HepG2 (cell line): ENCODE measurements around the gene PXMP2. TPM values are rescaled to one million over a fixed set of nuclear protein-coding genes. Genes with fewer than 3 reads are reported as not detected.

Experiments
- ELF3 ChIP-seq: IDR thresholded peaks from 2 replicates; pipeline ENCODE4 v1.6.1; 2016; ENCODE audit warnings: missing genetic modification reagents, missing compliant biosample characterization
- HNF1A ChIP-seq, 2 experiments: sonication (generic) in 1 of 2; formaldehyde crosslinking in 1 of 2; IDR thresholded peaks; 2 replicates each; pipeline versions ENCODE4 v1.4.0 to v1.6.1; 2016 to 2020; ENCODE audit warnings: borderline replicate concordance in 1 of 2, low read depth in 1 of 2, mild to moderate bottlenecking in 1 of 2, missing genetic modification reagents in 1 of 2
- JUND ChIP-seq: sonication (generic); formaldehyde crosslinking; IDR thresholded peaks from 2 replicates; pipeline ENCODE4 v1.8.0; 2022; ENCODE audit warnings: mild to moderate bottlenecking, missing genetic modification reagents
- PRPF4 ChIP-seq: fragments of 200-400 bp; formaldehyde crosslinking; IDR thresholded peaks from 2 replicates; pipeline ENCODE4 v1.6.1; 2016; ENCODE audit warnings: low read length, low read depth; ENCODE audit not compliant: poor library complexity, severe bottlenecking
- SP5 ChIP-seq: IDR thresholded peaks from 2 replicates; pipeline ENCODE4 v1.6.1; 2016; ENCODE audit warnings: low read depth, borderline replicate concordance
- U2AF2 ChIP-seq: fragments of 200-400 bp; formaldehyde crosslinking; IDR thresholded peaks from 2 replicates; pipeline ENCODE4 v1.6.1; 2017; ENCODE audit warnings: low read depth, mild to moderate bottlenecking, low read length
- ZNF20 ChIP-seq: sonication (generic); formaldehyde crosslinking; IDR thresholded peaks from 2 replicates; pipeline ENCODE4 v1.4.0; 2020; ENCODE audit warnings: mild to moderate bottlenecking, moderate library complexity, missing genetic modification reagents
- ZNF225 ChIP-seq: sonication (generic); formaldehyde crosslinking; IDR thresholded peaks from 2 replicates; pipeline ENCODE4 v1.4.0; 2020; ENCODE audit warnings: mild to moderate bottlenecking, missing genetic modification reagents
- ZNF260 ChIP-seq: sonication (generic); formaldehyde crosslinking; IDR thresholded peaks from 2 replicates; pipeline ENCODE4 v1.4.0; 2020; ENCODE audit warnings: missing genetic modification reagents, low read depth, mild to moderate bottlenecking, borderline replicate concordance
- ZNF30 ChIP-seq: sonication (generic); formaldehyde crosslinking; IDR thresholded peaks from 2 replicates; pipeline ENCODE4 v1.5.0; 2020; ENCODE audit warnings: mild to moderate bottlenecking, missing genetic modification reagents
- ZNF432 ChIP-seq: sonication (generic); formaldehyde crosslinking; IDR thresholded peaks from 2 replicates; pipeline ENCODE4 v1.5.0; 2020; ENCODE audit warnings: missing genetic modification reagents, mild to moderate bottlenecking, borderline replicate concordance
- ZNF670 ChIP-seq: sonication (generic); formaldehyde crosslinking; IDR thresholded peaks from 2 replicates; pipeline ENCODE4 v1.8.0; 2022; ENCODE audit warnings: mild to moderate bottlenecking, missing genetic modification reagents, borderline replicate concordance
- ZNF782 ChIP-seq: sonication (generic); formaldehyde crosslinking; IDR thresholded peaks from 2 replicates; pipeline ENCODE4 v1.4.0; 2020; ENCODE audit warnings: missing genetic modification reagents, mild to moderate bottlenecking, borderline replicate concordance
- ZZZ3 ChIP-seq: sonication (generic); formaldehyde crosslinking; IDR thresholded peaks from 2 replicates; pipeline ENCODE4 v1.4.0; 2020; ENCODE audit warnings: missing genetic modification reagents, mild to moderate bottlenecking, borderline replicate concordance
- polyA plus RNA-seq, 8 experiments: library from polyadenylated mRNA; depleted of rRNA in 3 of 8; stranded (reverse) in 7 of 8; unstranded in 1 of 8; fragments of >200 nt; fragmentation: Illumina TruSeq in 4 of 8; extraction: Trizol in 4 of 8; gene quantifications; 2 replicates each; pipeline versions ENCODE4 v1.2.1 to v1.2.3, GENCODE V29; 2011 to 2016; ENCODE audit warnings: low read depth in 4 of 8, missing spikeins in 1 of 8, mixed read lengths in 1 of 8; ENCODE audit not compliant: insufficient read depth in 1 of 8
- total RNA-seq, 5 experiments: library from RNA; depleted of rRNA; stranded (reverse); fragments of >200 nt; fragmentation: Illumina TruSeq; extraction: Trizol; gene quantifications; 2 replicates each; pipeline ENCODE4 v1.2.3, GENCODE V29; 2016; ENCODE audit warnings: low read depth in 1 of 5
- TF ChIP-seq, protein P1 (sequence below): IDR thresholded peaks from 2 replicates; pipeline ENCODE4 v1.6.1; 2016; ENCODE audit warnings: mild to moderate bottlenecking
- TF ChIP-seq, protein P2 (sequence below): sonication (generic); formaldehyde crosslinking; IDR thresholded peaks from 2 replicates; pipeline ENCODE4 v1.4.0; 2020; ENCODE audit warnings: low read depth, missing genetic modification reagents
- TF ChIP-seq, protein P3 (sequence below): IDR thresholded peaks from 2 replicates; pipeline ENCODE4 v1.6.1; 2016; ENCODE audit warnings: missing compliant biosample characterization, missing genetic modification reagents, borderline replicate concordance

PXMP2 gene
- total and polyA plus RNA-seq, 2 of the 13 experiments (the other 11 are each of a cell fraction or from before 2014, with no cell fraction given): 25.5 to 42.9 TPM

DNA sequence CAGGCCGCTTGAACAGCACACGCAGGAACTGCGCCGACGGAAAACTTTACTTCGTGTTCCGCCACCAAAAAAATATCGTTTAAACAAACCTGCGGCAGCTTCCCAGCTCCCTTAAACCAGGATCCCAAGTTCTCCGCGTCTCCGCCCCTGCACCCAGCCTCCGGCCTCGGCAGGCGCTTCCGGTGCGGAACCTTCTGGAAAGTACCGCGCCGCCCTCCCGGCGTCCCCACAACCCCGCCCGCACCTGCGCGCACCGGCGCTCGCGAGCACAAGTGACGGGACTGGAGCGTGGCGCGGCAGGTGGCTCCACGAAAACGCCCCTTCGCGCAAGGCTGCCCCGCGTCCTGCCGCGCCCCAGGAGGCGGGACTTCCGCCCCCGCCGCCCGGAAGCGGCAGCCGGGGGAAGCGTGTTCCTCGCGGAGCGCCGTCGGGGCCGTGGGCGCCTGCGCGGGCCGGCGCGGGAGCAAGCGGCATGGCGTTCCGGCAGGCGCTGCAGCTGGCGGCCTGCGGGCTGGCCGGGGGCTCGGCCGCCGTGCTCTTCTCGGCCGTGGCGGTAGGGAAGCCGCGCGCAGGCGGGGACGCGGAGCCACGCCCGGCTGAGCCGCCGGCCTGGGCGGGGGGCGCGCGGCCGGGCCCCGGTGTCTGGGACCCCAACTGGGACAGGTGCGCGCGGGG, 23.2 kb downstream of the PXMP2 start, which contains the start of gene PGAM5 (continued):
- TF ChIP-seq HNF1A (IDR thresholded peaks at IDR 0.05; ENCODE audit: low read depth) (no peak), HNF1A (CRISPR knock-in tag; IDR thresholded peaks at IDR 0.05; ENCODE audit: borderline replicate concordance) (0 out of 2 replicates have a peak, but pooled peaks have one; percentile 5), JUND (CRISPR knock-in tag) (no peak), PRPF4 (no peak), ZZZ3 (CRISPR knock-in tag) (no peak), ZNF30 (CRISPR knock-in tag) (no peak), ZNF260 (CRISPR knock-in tag) (no peak), ZNF225 (0 out of 2 replicates have a peak, but pooled peaks have one; percentile 54), U2AF2 (no peak), ZNF20 (CRISPR knock-in tag) (no peak), ELF3 (CRISPR knock-in tag) (peak; percentile 63), ZNF782 (CRISPR knock-in tag) (peak; percentile 79; the same call in 1 of the 2 replicates), SP5 (CRISPR knock-in tag) (0 out of 2 replicates have a peak, but pooled peaks have one; percentile 47), ZNF670 (CRISPR knock-in tag) (no peak; the same call in 1 of the 2 replicates), ZNF432 (CRISPR knock-in tag) (no peak)
- TF ChIP-seq, protein P1, sequence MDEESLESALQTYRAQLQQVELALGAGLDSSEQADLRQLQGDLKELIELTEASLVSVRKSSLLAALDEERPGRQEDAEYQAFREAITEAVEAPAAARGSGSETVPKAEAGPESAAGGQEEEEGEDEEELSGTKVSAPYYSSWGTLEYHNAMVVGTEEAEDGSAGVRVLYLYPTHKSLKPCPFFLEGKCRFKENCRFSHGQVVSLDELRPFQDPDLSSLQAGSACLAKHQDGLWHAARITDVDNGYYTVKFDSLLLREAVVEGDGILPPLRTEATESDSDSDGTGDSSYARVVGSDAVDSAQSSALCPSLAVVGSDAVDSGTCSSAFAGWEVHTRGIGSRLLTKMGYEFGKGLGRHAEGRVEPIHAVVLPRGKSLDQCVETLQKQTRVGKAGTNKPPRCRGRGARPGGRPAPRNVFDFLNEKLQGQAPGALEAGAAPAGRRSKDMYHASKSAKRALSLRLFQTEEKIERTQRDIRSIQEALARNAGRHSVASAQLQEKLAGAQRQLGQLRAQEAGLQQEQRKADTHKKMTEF (CRISPR knock-in tag): peak; percentile 85; the same call in 1 of the 2 replicates
- TF ChIP-seq, protein P2, sequence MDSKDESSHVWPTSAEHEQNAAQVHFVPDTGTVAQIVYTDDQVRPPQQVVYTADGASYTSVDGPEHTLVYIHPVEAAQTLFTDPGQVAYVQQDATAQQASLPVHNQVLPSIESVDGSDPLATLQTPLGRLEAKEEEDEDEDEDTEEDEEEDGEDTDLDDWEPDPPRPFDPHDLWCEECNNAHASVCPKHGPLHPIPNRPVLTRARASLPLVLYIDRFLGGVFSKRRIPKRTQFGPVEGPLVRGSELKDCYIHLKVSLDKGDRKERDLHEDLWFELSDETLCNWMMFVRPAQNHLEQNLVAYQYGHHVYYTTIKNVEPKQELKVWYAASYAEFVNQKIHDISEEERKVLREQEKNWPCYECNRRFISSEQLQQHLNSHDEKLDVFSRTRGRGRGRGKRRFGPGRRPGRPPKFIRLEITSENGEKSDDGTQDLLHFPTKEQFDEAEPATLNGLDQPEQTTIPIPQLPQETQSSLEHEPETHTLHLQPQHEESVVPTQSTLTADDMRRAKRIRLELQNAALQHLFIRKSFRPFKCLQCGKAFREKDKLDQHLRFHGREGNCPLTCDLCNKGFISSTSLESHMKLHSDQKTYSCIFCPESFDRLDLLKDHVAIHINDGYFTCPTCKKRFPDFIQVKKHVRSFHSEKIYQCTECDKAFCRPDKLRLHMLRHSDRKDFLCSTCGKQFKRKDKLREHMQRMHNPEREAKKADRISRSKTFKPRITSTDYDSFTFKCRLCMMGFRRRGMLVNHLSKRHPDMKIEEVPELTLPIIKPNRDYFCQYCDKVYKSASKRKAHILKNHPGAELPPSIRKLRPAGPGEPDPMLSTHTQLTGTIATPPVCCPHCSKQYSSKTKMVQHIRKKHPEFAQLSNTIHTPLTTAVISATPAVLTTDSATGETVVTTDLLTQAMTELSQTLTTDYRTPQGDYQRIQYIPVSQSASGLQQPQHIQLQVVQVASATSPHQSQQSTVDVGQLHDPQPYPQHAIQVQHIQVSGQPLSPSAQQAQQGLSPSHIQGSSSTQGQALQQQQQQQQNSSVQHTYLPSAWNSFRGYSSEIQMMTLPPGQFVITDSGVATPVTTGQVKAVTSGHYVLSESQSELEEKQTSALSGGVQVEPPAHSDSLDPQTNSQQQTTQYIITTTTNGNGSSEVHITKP (CRISPR knock-in tag): no peak
- TF ChIP-seq, protein P3, sequence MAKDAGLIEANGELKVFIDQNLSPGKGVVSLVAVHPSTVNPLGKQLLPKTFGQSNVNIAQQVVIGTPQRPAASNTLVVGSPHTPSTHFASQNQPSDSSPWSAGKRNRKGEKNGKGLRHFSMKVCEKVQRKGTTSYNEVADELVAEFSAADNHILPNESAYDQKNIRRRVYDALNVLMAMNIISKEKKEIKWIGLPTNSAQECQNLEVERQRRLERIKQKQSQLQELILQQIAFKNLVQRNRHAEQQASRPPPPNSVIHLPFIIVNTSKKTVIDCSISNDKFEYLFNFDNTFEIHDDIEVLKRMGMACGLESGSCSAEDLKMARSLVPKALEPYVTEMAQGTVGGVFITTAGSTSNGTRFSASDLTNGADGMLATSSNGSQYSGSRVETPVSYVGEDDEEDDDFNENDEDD (CRISPR knock-in tag): peak; percentile 83
